ENCODE measurements around the gene DIP2B.

DIP2B gene

GRCh38 chr12:50720501-50720900 lies 215.7 kb downstream of the DIP2B start:
- in situ Hi-C loops (cut with MboI; ENCODE audit: low sequenced_read_pairs) = no loop called here

- in situ Hi-C loops (cut with MboI; ENCODE audit: low sequenced_read_pairs) = no loop called here
These were observed 219.1 kb downstream of the DIP2B start for GRCh38 chr12:50723865-50724264.

- in situ Hi-C loops (cut with MboI; ENCODE audit: low sequenced_read_pairs) = no loop called here
These were observed 220.5 kb downstream of the DIP2B start for GRCh38 chr12:50725011-50725942.

GRCh38 chr12:50727466-50727865 lies 222.7 kb downstream of the DIP2B start:
- in situ Hi-C loops (cut with MboI; ENCODE audit: low sequenced_read_pairs) = no loop called here

GRCh38 chr12:50728417-50728816 lies 223.6 kb downstream of the DIP2B start:
- in situ Hi-C loops (cut with MboI; ENCODE audit: low sequenced_read_pairs) = no loop called here

- in situ Hi-C loops (cut with MboI; ENCODE audit: low sequenced_read_pairs) = no loop called here
These were observed 224.1 kb downstream of the DIP2B start for GRCh38 chr12:50728841-50729240.

- in situ Hi-C loops (cut with MboI; ENCODE audit: low sequenced_read_pairs) = no loop called here
These were observed 227.8 kb downstream of the DIP2B start for GRCh38 chr12:50732591-50732990.

- in situ Hi-C loops (cut with MboI; ENCODE audit: low sequenced_read_pairs) = no loop called here
These were observed 228.9 kb downstream of the DIP2B start for GRCh38 chr12:50733706-50734105.

GRCh38 chr12:50734409-50735263 lies 229.9 kb downstream of the DIP2B start:
- in situ Hi-C loops (cut with MboI; ENCODE audit: low sequenced_read_pairs) = no loop called here

GRCh38 chr12:50739611-50740010 lies 234.8 kb downstream of the DIP2B start:
- in situ Hi-C loops (cut with MboI; ENCODE audit: low sequenced_read_pairs) = no loop called here

- in situ Hi-C loops (cut with MboI; ENCODE audit: low sequenced_read_pairs) = no loop called here
These were observed 235.5 kb downstream of the DIP2B start for GRCh38 chr12:50740307-50740706.

- in situ Hi-C loops (cut with MboI; ENCODE audit: low sequenced_read_pairs) = no loop called here
These were observed 238.0 kb downstream of the DIP2B start for GRCh38 chr12:50742776-50743175.

GRCh38 chr12:50745861-50746260 lies 241.1 kb downstream of the DIP2B start:
- in situ Hi-C loops (cut with MboI; ENCODE audit: low sequenced_read_pairs) = no loop called here

- in situ Hi-C loops (cut with MboI; ENCODE audit: low sequenced_read_pairs) = no loop called here
These were observed 241.6 kb downstream of the DIP2B start for GRCh38 chr12:50746431-50746830.

- in situ Hi-C loops (cut with MboI; ENCODE audit: low sequenced_read_pairs) = no loop called here
These were observed 243.0 kb downstream of the DIP2B start for GRCh38 chr12:50747817-50748216.

- in situ Hi-C loops (cut with MboI; ENCODE audit: low sequenced_read_pairs) = no loop called here
These were observed 244.7 kb downstream of the DIP2B start for GRCh38 chr12:50749459-50749882.

- in situ Hi-C loops (cut with MboI; ENCODE audit: low sequenced_read_pairs) = no loop called here
These were observed 245.6 kb downstream of the DIP2B start for GRCh38 chr12:50750366-50750765.

GRCh38 chr12:50751948-50752721 lies 247.3 kb downstream of the DIP2B start:
- in situ Hi-C loops (cut with MboI; ENCODE audit: low sequenced_read_pairs) = no loop called here

GRCh38 chr12:50753232-50753769 lies 248.5 kb downstream of the DIP2B start:
- in situ Hi-C loops (cut with MboI; ENCODE audit: low sequenced_read_pairs) = no loop called here

GRCh38 chr12:50763639-50764285 lies 259.0 kb downstream of the DIP2B start, which contains the start of gene ATF1:
TSS of gene ATF1 (plus strand) at chr12:50764101. CDS start at chr12:50780146, 16,045 bp downstream.
- in situ Hi-C loops (cut with MboI; ENCODE audit: low sequenced_read_pairs) = no loop called here

Data from HL-60/S4 (cell line).